ENCODE results near the gene SAMHD1.
"Not testable (repeated sequence)": the region's sequence is repeated elsewhere in the genome, so short reads cannot be mapped to it uniquely, and the experiment has no call there.

The SAMHD1 gene

DNA sequence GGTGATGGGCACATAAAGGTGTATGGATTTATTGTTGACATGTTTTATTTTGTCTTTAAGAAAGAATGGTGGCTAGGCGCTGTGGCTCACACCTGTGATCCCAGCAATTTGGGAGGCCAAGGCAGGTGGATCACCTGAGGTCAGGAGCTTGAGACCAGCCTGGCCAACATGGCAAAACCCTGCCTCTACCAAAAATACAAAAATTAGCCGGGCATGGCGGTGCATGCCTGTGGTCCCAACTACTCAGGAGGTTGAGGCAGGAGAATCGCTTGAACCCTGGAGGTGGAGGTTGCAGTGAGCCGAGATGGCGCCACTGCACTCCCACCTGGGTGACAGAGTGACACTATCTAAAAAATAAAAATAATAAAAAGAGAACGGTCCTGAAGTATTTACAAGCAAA, 45.4 kb downstream of the SAMHD1 start:
- DNase-seq = not testable (repeated sequence)

DNA sequence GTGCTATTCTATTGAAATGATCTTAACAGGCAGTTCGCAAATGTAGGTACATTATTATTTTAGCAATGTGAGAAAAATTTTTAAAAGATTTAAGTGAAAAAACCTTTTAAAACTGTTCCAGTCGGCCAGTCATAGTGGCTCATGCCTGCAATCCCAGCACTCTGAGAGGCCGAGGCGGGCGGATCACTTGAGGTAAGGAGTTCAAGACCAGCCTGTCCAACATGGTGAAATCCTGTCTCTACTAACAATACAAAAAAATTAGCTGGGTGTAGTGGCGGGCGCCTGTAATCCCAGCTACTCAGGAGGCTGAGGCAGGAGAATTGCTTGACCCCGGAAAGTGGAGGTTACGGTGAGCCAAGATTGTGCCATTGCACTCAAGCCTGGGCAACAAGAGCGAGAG, 45.9 kb downstream of the SAMHD1 start:
- not testable (repeated sequence) for DNase-seq

DNA sequence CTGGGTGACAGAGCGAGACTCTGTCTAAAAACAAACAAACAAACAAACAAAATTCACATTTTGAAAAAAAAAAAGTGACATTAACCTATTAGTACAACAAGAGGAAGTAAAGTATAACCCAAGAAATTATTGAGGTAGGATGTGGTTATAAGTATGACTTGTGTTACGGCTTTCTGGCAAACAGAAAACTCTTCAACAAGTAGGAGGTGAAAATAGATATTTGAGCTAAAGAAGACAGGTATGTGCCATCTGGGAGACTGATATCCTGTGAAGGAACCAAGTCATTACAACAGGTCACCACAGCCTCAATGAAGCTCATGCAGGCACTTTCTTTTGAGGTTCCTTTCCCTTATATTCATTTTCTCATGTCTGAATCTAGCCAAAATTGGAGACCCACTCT, 46.8 kb downstream of the SAMHD1 start:
- no peak for DNase-seq

DNA sequence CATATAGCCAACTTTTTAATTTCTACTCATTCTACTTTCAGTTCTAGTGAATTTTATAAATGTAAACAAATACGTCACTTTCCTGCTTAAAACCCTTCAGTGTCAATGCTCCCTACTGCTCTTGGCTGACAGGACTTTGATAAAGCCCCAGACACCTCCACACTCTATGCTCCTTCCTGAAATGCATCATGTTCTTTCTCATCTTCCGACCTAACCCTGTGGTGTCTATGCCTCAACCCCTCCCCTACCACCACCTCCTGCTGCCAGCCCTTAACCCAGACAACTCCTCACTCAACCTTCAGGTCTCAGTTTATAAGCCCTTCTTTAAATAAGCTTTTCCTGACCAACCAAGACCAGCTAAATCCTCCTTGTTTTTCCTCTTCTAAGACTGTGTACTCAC, 56.5 kb downstream of the SAMHD1 start:
- no peak for DNase-seq

DNA sequence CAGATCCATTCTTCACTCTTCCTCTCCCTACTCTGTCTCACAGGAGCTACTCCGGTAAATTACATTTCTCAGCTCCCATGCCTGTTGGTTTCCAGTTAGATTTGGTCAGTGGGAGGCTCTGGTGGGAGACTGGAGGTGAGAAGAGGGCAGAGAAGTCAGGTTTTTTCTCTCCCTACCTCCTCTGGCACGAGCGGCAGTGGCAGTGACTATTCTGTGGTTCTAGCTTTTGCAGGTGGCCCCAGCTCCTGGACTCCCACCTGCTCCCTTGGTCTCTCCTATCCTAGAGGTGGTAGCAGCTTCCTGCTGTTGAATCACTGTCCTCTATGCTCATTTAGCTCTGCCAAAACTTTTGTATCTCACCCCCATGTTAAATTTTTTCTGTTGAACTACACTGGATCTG, 57.7 kb downstream of the SAMHD1 start:
- DNase-seq = no peak

DNA sequence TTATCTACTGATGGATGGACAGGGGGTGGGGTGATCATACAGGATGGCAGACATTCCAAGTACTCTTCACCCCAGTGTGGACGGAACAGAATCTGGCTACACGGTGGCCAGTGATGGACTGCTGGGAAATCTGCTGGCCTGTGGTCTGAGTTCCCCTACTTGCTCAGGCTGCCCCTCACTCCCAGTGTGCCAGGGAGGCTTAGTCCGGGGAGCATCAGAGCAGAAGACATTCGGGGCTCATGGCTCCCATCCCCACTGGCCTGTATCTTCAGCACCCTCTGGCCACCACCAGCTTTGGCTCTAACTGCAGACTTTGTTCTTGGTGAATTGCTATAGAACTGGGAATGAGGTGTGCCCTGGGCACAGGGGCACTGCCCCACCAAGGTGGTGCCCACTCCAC, 60.3 kb downstream of the SAMHD1 start:
- DNase-seq = no peak

DNA sequence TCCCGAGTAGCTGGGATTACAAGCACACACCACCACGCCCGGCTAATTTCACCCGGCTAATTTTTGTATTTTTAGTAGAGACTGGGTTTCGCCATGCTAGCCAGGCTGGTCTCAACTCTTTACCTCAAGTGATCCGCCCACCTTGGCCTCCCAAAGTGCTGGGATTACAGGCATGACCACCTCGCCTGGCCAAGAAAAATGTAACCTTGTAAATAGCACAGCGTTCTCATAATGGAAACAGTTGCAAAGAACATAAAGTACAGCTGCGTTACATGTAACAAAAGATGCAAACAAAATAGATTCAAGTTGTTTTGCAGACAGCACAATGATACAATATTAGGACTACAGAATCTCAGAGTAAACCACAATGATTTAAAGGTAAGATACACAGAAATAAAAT, 60.9 kb downstream of the SAMHD1 start:
- no peak for DNase-seq

DNA sequence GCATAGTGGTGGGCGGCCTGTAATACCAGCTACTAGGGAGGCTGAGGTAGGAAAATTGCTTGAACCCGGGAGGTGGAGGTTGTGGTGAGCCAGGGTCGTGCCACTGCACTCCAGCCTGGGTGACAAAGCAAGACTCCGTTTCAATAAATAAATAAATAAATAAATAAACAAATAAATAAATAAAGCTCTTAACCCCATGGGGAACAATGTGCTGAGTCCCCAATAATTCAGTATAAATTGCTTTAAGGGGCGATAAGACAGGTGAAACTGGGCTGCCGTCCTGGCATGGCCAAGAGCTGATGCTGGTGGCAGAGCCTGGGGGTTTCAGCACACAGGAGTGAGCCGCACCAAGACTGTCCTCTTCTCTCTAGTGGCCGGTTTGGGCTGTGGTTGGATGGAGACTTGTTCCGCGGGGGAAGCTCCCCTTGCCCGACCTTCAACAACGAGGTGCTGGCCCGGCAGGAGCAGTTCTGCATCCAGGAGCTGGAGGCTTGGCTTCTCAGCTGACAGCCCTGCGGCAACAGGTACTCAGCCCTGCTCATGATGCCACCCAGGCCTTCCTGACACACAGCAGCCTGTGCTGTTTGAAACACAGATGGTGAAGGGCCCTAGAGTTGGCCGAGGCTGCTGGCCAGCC, 62.5 kb downstream of the SAMHD1 start:
- no peak for DNase-seq

DNA sequence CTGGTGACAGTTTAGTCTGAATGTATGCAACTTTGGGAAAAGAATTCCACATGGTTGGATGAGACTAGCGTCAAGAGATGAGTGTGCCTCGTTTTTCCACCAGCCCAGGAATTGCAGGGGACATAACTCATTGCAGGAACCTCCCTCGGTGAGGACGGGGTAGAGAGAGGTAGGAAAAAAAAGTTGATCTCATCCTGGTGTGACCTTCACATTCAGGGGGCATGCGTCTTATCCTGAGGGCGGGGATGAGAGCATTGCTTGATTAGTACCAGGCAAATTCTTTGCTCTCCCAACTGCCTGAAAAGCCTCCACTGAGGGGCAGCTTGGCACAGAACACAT, 63.8 kb downstream of the SAMHD1 start:
- no peak for DNase-seq

DNA sequence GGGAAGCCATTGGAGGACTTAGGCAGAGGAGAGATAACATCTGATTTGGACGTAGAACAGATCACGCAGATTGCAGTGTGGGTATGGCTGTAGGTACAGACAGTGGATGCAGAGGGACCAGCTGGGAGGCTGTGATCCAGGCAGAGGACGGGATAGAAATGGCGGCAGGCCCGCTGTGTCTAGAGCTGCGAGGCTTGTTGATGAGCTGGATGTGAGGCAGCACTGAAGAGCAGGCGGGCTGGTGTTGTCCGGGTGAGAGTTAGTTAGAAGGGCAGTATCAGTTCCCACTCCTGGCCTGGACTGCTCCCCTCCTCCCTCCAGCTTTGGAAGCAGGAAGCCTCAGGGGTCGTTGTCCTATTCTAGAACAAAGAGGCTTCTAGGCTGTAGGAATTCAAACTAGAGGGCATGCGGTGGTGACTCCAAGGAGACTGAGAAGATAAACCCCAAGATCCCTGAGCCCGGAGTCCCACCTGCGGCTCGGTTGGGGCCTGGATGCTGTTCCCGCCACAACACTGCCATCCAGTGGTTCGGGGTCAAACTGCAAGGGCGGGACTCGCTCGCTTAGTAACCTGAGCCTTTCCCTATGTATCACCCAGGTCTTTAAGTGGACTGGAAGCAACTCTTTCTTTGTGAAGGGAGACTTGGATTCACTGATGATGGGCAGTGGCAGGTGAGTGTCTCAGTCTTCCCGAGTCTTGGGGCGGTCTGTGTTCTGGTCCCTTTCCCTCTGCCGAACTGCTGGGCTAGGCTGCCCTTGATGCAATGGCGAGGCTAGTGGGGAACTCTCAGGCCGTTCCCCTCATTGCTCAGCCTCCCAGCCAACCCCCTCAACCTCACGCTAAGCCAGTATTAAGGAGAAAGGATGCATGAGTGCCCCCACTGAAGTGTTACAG, 64.4 kb downstream of the SAMHD1 start:
- DNase-seq = peak; percentile 85 to 91 (median 91)

DNA sequence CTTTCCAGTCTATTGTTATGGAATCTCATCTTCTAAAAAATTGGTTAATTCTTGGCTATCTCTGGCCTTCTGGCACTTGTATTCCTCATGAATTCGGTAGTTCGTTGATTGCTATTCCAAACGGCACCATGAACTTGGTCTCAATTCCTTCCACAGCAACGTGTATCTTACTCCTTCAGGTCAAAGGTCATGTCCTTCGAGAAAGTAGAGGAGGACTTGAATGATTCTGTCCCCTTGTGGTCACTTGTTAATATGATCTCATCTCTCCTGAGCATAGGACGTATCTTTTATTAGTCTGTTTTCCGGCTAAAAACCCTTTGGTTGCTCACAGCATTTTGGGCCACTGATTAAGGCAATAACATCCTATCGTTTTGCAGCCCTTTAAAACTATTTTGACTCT, 66.2 kb downstream of the SAMHD1 start:
- DNase-seq = peak in 1 of 3 experiments; percentile 41

DNA sequence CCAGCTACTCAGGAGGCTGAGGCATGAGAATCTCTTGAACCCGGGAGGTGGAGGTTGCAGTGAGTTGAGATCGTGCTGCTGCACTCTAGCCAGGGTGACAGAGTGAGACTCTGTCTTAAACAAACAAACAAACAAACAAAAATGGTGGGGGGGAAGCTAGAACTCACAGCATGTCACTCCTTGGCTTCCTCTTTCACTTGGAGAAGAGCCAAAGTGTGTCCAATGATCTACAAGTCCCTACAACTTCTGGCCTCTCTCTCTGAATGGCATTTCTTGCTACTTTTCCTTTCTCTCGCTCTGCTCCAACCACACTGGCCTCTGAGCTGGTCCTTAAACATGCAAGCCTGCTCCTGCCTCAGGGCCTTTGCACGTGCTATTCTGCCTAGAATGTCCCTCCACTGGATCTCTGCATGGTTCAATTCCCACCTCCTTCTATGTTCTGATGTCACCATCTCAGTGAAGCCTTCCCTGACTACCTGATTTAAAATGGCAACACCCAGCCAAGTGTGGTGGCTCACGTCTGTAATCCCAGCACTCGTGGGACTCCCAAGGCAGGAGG, 67.5 kb downstream of the SAMHD1 start:
- DNase-seq = no peak

DNA sequence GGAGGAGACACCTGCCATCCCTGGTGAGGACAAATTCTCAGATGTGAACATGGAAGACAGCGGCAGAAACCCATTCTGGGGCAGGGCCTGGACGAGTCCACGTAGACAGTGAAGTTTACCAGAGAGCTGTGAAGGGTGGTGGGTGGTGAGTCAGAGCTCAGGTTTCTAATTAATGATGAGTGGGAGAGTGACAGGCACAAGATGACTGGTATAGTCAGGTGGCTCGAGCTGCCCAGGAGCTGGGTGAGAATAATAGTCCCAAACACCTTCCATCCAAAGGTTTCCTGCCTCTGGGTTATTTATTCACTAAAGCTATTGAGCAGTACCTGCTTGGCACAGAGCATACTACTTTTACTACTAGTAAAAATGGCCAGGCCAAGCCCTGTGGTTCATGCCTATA, 69.6 kb downstream of the SAMHD1 start:
- no peak for DNase-seq

DNA sequence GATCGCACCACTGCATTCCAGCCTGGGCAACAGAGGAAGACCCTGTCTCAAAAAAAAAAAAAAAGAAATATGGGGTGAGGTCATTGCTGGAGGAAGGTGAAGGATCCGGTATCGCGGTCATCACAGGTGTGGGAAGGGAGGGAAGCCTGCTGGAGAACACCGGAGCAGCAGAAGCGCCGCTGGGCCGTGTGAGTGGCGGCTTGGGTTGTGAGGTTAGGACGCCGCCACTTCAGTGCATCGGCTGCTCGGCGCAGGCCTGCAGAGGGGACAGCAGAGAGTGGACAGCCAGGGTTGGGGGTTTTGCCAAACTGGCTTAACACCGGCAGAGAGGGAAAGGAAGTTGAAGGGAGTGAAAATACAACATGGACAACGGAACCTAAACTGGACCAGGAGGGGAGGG, 70.2 kb downstream of the SAMHD1 start:
- DNase-seq = no peak

DNA sequence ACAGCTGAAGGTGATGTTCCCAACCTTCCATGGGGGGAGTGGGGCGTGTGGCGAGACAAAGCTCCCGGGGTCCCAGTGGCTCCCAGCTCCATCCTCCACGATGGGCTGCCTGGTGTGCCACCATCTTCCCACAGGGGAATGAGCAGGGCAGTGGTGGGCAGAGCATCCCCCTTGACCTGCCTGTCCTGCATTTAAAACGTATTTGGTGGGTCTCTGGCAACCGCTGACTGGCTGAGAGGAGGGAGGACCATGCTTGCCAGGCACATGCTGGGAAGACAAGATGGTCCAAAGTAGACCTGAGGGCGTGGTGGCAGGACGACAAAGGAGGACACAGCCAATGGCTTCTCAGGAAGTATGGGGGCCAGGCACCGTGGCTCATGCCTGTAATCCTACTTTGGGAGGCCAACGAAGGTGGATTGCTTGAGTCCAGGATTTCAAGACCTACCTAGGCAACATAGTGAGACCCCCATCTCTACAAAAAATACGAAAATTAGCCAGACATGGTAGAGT, 70.7 kb downstream of the SAMHD1 start:
- DNase-seq = no peak

DNA sequence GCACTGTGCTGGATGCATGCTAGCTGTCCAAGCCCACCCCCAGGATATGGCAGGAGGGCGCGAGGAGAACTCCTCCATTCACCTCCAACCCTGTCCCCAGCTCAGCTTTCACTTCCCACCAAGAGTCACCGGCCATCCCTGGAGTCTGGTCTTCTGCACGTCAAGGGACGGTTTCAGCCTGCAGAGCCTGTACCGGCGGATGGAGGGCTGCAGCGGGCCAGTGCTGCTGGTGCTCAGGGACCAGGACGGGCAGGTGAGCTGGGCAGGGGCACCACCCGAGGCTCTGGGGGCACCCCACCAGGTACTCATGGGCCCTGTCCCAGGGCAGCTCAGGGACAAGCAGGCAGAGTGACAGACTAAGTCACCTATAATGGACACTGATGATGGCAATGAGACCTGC, 72.6 kb downstream of the SAMHD1 start:
- DNase-seq = no peak

DNA sequence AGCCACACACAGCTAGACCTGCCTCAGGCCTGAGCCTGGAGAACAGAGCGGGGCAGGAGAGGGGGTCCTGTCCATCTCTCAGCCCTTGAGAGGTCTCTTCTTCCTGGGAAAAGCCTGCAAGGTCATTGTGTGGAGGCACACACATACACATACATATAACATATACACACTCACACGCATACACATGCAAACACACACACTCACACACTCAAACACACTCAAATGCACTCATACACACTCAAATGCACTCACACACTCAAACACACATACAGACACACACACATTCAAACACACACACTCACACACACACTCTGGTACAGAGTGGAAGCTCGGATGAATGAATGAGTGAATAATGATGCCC, 75.1 kb downstream of the SAMHD1 start:
- no peak for DNase-seq

DNA sequence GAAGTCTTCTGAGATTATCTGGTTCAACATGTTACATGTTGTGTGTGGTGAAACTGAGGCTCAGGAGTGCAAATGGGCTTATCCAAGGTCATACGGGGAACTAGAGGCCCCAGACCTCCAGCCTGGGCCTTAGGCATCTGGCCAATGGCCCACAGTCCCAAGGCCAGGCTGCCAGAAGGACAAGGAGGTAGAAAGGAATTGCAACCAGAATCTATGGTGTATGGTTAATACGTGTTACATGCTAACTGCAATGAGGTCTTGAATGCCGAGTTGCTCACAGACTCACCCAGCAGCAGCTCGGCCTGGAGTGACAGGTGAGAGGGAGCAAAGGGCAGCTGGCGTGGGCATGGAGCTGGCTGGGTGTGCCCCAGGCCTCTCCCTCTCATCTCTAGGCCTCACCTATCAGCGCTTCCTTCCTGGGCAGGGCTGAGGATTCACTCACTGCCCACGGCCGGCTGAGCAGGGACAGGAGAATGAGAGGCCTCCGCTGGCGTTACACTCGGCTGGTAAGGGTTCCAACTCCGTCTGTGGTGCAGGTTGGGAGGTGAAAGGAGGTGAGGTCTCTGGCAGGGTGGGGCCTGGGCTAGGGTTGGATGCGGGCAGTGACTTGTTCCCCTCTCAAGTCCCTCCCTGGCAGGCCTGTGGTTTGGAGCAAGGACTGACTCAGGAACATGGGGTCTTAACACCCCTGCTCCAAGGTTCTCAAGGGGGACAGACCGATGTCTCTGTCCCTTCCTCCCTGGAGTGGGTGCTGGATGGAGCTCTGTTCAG, 75.6 kb downstream of the SAMHD1 start, which contains the start of gene TLDC2:
Gene TLDC2, plus strand, starts transcription at position 437 of the 771 bp plus-strand sequence. Its CDS starts 37 bp downstream, at position 474.
- peak in 1 of 3 experiments; percentile 19 for DNase-seq

DNA sequence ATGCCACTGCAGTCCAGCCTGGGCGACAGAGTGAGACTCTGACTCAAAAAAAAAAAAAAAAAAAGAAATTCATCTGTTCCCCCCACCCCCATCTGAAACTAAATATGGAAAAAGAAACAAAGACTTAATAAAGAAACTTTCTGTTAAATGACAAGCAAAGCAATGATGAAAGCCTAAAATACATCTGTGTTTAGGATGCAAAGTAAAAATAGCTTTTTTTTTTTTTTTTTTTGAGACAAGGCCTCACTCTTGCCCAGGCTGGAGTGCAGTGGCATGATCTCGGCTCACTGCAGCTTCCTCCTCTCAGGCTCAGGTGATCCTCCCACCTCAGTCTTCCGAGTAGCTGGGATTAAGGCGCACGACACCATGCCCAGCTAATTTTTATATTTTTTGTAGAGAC, 76.4 kb downstream of the SAMHD1 start:
- not testable (repeated sequence) for DNase-seq

DNA sequence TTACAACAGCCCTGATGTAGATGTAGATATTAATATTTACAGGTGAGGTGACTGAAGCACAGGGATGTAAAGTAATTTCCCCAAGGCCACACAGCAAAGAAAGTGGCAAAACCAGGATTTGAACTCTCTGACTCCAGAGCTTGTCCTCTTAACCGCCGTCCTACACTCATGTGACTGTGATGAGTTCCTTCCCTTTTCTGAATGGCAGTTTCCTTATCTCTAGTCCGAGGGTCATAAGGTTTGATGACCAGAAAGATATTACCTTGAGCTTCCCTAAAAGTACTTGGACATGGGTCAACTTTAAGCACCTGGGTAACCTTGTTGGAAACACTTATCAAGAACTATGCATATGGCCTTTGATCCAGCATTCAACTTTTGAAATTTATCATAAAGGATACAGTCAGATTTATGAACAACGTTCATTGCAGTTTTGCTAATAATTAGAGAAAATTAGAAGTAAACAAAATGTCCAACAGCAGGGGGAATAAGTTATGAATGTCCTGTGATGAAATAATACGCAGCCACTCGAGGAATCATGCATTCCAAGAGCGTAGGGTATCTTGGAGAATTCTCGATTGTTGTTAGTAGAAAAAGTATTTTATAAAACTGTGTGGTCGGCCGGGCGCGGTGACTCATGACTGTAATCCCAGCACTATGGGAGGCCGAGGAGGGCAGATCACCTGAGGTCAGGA, 77.9 kb downstream of the SAMHD1 start:
- no peak for DNase-seq

DNA sequence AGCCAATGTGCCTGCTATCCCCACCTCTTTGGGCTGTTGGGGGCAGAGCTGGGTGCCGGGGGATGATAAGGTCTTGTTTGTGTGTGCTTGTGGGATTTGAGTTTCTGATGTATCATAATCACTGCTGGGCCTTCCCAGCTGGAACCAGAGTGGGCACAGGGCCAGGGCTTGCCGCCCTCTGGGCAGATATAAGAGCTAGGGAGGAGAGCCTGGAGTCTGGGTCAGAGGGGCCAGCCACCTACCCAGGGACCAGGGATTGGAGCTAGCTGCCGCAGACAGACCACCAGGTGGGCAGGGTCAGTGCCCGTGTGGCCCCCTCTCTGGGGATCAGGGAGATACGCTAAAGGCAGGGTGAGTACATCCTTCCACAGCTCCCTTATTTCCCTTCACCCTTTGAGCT, 78.7 kb downstream of the SAMHD1 start:
- peak in 2 of 3 experiments; percentile 17 to 54 for DNase-seq

All from NCI-H1417 (cell line).